A549 (cell line): Measurements from ENCODE around the gene LAMB1. TPM values are rescaled to one million over a fixed set of nuclear protein-coding genes. Genes with fewer than 3 reads are reported as not detected.

Source experiments
- ATAC-seq, 2 experiments: fragments of 200-7000 bp in 1 of 2; fragments of >200 bp in 1 of 2; cut with Nextera tagmentation in 1 of 2; cut with Tn5 transposase in 1 of 2; 3 replicates each; pipeline versions ENCODE4 v1.8.0 to v1.9.1; 2018 to 2020; ENCODE audit warnings: mild to moderate bottlenecking in 1 of 2, moderate library complexity in 1 of 2
- CTCF ChIA-PET: fragments of 300-600 bp; sonication (Branson Sonifier 250); formaldehyde crosslinking; extraction: SDS; loops from one replicate; lab custom pipeline; 2021; ENCODE audit warnings: antibody characterized with exemption, inconsistent platforms; lab: Yijun Ruan, JAX
- POLR2A ChIA-PET: fragments of 350-600 bp; formaldehyde crosslinking; extraction: SDS; loops from one replicate; lab custom pipeline; 2021; ENCODE audit warnings: antibody characterized with exemption, inconsistent platforms; lab: Yijun Ruan, JAX
- DNase-seq, 2 experiments: peaks; one replicate each; pipeline versions ENCODE4 v3.0.0 to v3.0.0-alpha.2; 2011 to 2016; ENCODE audit warnings: low read depth in 1 of 2, low spot score in 1 of 2
- FAIRE-seq: peaks from 2 replicates; lab custom pipeline; 2011; peaks lifted over from hg19 to GRCh38; lab: Jason Lieb, UNC
- H3K27ac ChIP-seq, 2 experiments: fragments of >200 bp; sonication (Bioruptor Twin); formaldehyde crosslinking; 3 replicates each; pipeline ENCODE4 v1.5.1; 2016 to 2017
- H3K4me1 ChIP-seq: fragments of >200 bp; sonication (Bioruptor Twin); formaldehyde crosslinking; 3 replicates; pipeline ENCODE4 v1.6.1; 2016
- H3K4me2 ChIP-seq: fragments of >200 bp; sonication (Bioruptor Twin); formaldehyde crosslinking; 3 replicates; pipeline ENCODE4 v1.6.1; 2016
- H3K4me3 ChIP-seq: fragments of >200 bp; sonication (Bioruptor Twin); formaldehyde crosslinking; 3 replicates; pipeline ENCODE4 v1.5.1; 2016
- H3K9me3 ChIP-seq: fragments of >200 bp; sonication (Bioruptor Twin); formaldehyde crosslinking; 3 replicates; pipeline ENCODE4 v1.6.1; 2016
- BHLHE40 ChIP-seq: IDR thresholded peaks from 2 replicates; pipeline ENCODE4 v1.6.1; 2012; ENCODE audit warnings: low read depth, low read length, inconsistent platforms
- CBX2 ChIP-seq: fragments of 200-600 bp; sonication (generic); IDR thresholded peaks from 2 replicates; pipeline ENCODE4 v1.6.1; 2016; ENCODE audit warnings: low read depth, mild to moderate bottlenecking, borderline replicate concordance
- CBX8 ChIP-seq: fragments of 200-600 bp; sonication (generic); IDR thresholded peaks from 2 replicates; pipeline ENCODE4 v1.6.1; 2016
- CEBPB ChIP-seq, 2 experiments: fragments of >200 bp in 1 of 2; sonication (Bioruptor Twin) in 1 of 2; formaldehyde crosslinking in 1 of 2; IDR thresholded peaks; 2 replicates each; pipeline ENCODE4 v1.6.1; 2012 to 2016
- CHD4 ChIP-seq: fragments of 200-600 bp; sonication (generic); IDR thresholded peaks from 2 replicates; pipeline ENCODE4 v1.6.1; 2016; ENCODE audit warnings: antibody characterized with exemption, mild to moderate bottlenecking, borderline replicate concordance
- EHMT2 ChIP-seq: fragments of 200-600 bp; sonication (generic); IDR thresholded peaks from 2 replicates; pipeline ENCODE4 v1.6.1; 2016; ENCODE audit warnings: antibody characterized with exemption, low read depth, mild to moderate bottlenecking, moderate library complexity
- EP300 ChIP-seq, 2 experiments: fragments of >200 bp; sonication (Bioruptor Twin); formaldehyde crosslinking; IDR thresholded peaks; 2 replicates in 1 of 2; 3 replicates in 1 of 2; pipeline ENCODE4 v1.6.1; 2016 to 2017
- ESRRA ChIP-seq: fragments of 150-350 bp; IDR thresholded peaks from 2 replicates; pipeline ENCODE4 v1.6.1; 2014; ENCODE audit warnings: mild to moderate bottlenecking, low read length, borderline replicate concordance
- FOSB ChIP-seq: fragments of 250-450 bp; sonication (Bioruptor Pico); IDR thresholded peaks from 2 replicates; pipeline ENCODE4 v1.5.0; 2020; ENCODE audit warnings: mild to moderate bottlenecking, moderate library complexity
- GATA3 ChIP-seq: IDR thresholded peaks from 2 replicates; pipeline ENCODE4 v1.6.1; 2012; ENCODE audit warnings: borderline replicate concordance
- HES2 ChIP-seq: fragments of >200 bp; sonication (Bioruptor Twin); formaldehyde crosslinking; IDR thresholded peaks from 2 replicates; pipeline ENCODE4 v1.6.1; 2016
- HOXB13 ChIP-seq: fragments of 250-450 bp; sonication (Bioruptor Pico); IDR thresholded peaks from 2 replicates; pipeline ENCODE4 v1.5.0; 2020; ENCODE audit warnings: low read depth, mild to moderate bottlenecking, moderate library complexity
- HOXB5 ChIP-seq: fragments of 250-450 bp; sonication (Bioruptor Pico); IDR thresholded peaks from 2 replicates; pipeline ENCODE4 v1.5.0; 2020; ENCODE audit warnings: mild to moderate bottlenecking, moderate library complexity
- JUN ChIP-seq, 2 experiments: fragments of >200 bp; sonication (Bioruptor Twin); formaldehyde crosslinking; IDR thresholded peaks; 2 replicates in 1 of 2; 3 replicates in 1 of 2; pipeline ENCODE4 v1.6.1; 2016 to 2017
- JUNB ChIP-seq: fragments of >200 bp; sonication (Bioruptor Twin); formaldehyde crosslinking; IDR thresholded peaks from 2 replicates; pipeline ENCODE4 v1.6.1; 2016
- KDM1A ChIP-seq: fragments of 200-600 bp; sonication (generic); IDR thresholded peaks from 2 replicates; pipeline ENCODE4 v1.6.1; 2016; ENCODE audit warnings: low read depth, mild to moderate bottlenecking
- KDM5A ChIP-seq: fragments of 200-600 bp; sonication (generic); IDR thresholded peaks from 2 replicates; pipeline ENCODE4 v1.6.1; 2016; ENCODE audit warnings: antibody characterized with exemption, mild to moderate bottlenecking
- MAFK ChIP-seq: fragments of 450-650 bp; IDR thresholded peaks from 2 replicates; pipeline ENCODE4 v1.6.1; 2014; ENCODE audit not compliant: partially characterized antibody
- MAZ ChIP-seq: fragments of 150-350 bp; IDR thresholded peaks from 2 replicates; pipeline ENCODE4 v1.6.1; 2014; ENCODE audit warnings: antibody characterized with exemption, low read depth, low read length, borderline replicate concordance
- MYC ChIP-seq: IDR thresholded peaks from 2 replicates; pipeline ENCODE4 v1.6.1; 2012; ENCODE audit warnings: mild to moderate bottlenecking, inconsistent platforms, low read length, improper control_type of control experiment, borderline replicate concordance
- NFE2L2 ChIP-seq: fragments of 150-350 bp; conservative IDR thresholded peaks from 2 replicates; pipeline ENCODE4 v1.6.1; 2014; ENCODE audit warnings: low read length
- NR3C1 ChIP-seq: fragments of >200 bp; sonication (Bioruptor Twin); formaldehyde crosslinking; IDR thresholded peaks from 3 replicates; pipeline ENCODE4 v1.6.1; 2017
- PBX3 ChIP-seq: IDR thresholded peaks from 2 replicates; pipeline ENCODE4 v1.6.1; 2012
- PHF8 ChIP-seq: fragments of 200-600 bp; sonication (generic); IDR thresholded peaks from 2 replicates; pipeline ENCODE4 v1.6.1; 2016; ENCODE audit warnings: low read depth, mild to moderate bottlenecking, antibody characterized with exemption, moderate library complexity, borderline replicate concordance
- RCOR1 ChIP-seq: fragments of 150-350 bp; IDR thresholded peaks from 2 replicates; pipeline ENCODE4 v1.6.1; 2014; ENCODE audit warnings: antibody characterized with exemption, low read length, low read depth
- RFX5 ChIP-seq: fragments of 450-650 bp; IDR thresholded peaks from 2 replicates; pipeline ENCODE4 v1.7.1; 2014; ENCODE audit warnings: antibody characterized with exemption, mild to moderate bottlenecking, moderate library complexity
- RNF2 ChIP-seq: fragments of 200-600 bp; sonication (generic); IDR thresholded peaks from 2 replicates; pipeline ENCODE4 v1.6.1; 2016; ENCODE audit warnings: low read depth, mild to moderate bottlenecking, antibody characterized with exemption, moderate library complexity, borderline replicate concordance
- SMC3 ChIP-seq: fragments of >200 bp; sonication (Bioruptor Twin); formaldehyde crosslinking; IDR thresholded peaks from 3 replicates; pipeline ENCODE4 v1.6.1; 2018; ENCODE audit warnings: inconsistent platforms
- TFCP2L1 ChIP-seq: fragments of 250-450 bp; sonication (Bioruptor Pico); IDR thresholded peaks from 2 replicates; pipeline ENCODE4 v1.5.0; 2021; ENCODE audit warnings: mild to moderate bottlenecking
- ZFP36 ChIP-seq: fragments of 450-650 bp; IDR thresholded peaks from 2 replicates; pipeline ENCODE4 v1.6.1; 2014; ENCODE audit warnings: borderline replicate concordance; ENCODE audit not compliant: partially characterized antibody
- WGBS: methylation state at CpG from one replicate; pipeline ENCODE4 v1.1.6; 2017; ENCODE audit errors: missing lambda C conversion rate; 5-methylcytosine and 5-hydroxymethylcytosine counted together
- polyA plus RNA-seq, 4 experiments: library from polyadenylated mRNA; depleted of rRNA in 3 of 4; stranded (reverse); fragments of >200 nt; fragmentation: RNase III in 1 of 4; extraction: RNeasy Plus Mini Kit Qiagen cat#74134 plus additional on column Dnase treatment in 1 of 4; gene quantifications; 2 replicates in 3 of 4; 3 replicates in 1 of 4; pipeline ENCODE4 v1.2.3, GENCODE V29; 2011 to 2017
- TF ChIP-seq, protein P1 (sequence below): IDR thresholded peaks from 2 replicates; pipeline ENCODE4 v1.6.1; 2012
- TF ChIP-seq, protein P2 (sequence below): fragments of 150-350 bp; IDR thresholded peaks from 2 replicates; pipeline ENCODE4 v1.6.1; 2014; ENCODE audit warnings: low read depth, mild to moderate bottlenecking, low read length

The LAMB1 gene
- polyA plus RNA-seq, 2 of the 4 experiments (the other 2 are of a cell fraction) = 142 to 162 TPM

GRCh38 chr7:107967420-107967819 lies 35.5 kb downstream of the LAMB1 start:
- Histone ChIP-seq H3K4me3 (no peak overlapping the region), H3K9me3 (no peaks in the 10 kb centered on the region), H3K4me2 (peak overlapping the region; percentile 47), H3K4me1 (peaks cover 23% of the 10 kb centered on the region), H3K27ac (peak overlapping the region in 1 of 2 experiments; percentile 8; a peak in 1 of 6 replicates)
- TF ChIP-seq, protein P1, sequence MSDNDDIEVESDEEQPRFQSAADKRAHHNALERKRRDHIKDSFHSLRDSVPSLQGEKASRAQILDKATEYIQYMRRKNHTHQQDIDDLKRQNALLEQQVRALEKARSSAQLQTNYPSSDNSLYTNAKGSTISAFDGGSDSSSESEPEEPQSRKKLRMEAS = no peak
- TF ChIP-seq EHMT2 (no peak), RFX5 (no peak), GATA3 (no peak), MYC (no peak), NFE2L2 (no peak), RNF2 (no peak), MAZ (no peak), PBX3 (no peak), RCOR1 (no peak), HOXB13 (CRISPR knock-in tag) (no peak), PHF8 (no peak), HOXB5 (CRISPR knock-in tag) (no peak), JUN (IDR thresholded peaks at IDR 0.05) (no peak), EP300 (IDR thresholded peaks at IDR 0.05) (no peak), MAFK (no peak), TFCP2L1 (CRISPR knock-in tag) (no peak), HES2 (no peak)
- TF ChIP-seq, protein P2, sequence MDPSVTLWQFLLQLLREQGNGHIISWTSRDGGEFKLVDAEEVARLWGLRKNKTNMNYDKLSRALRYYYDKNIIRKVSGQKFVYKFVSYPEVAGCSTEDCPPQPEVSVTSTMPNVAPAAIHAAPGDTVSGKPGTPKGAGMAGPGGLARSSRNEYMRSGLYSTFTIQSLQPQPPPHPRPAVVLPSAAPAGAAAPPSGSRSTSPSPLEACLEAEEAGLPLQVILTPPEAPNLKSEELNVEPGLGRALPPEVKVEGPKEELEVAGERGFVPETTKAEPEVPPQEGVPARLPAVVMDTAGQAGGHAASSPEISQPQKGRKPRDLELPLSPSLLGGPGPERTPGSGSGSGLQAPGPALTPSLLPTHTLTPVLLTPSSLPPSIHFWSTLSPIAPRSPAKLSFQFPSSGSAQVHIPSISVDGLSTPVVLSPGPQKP = no peak
- FAIRE-seq (no peak), ATAC-seq (peak in 1 of 2 experiments; percentile 61; a peak in 3 of 6 replicates), DNase-seq (no peak)
- 39% methylated on average over 4 of the region's 4 CpGs for whole genome bisulfite sequencing
- CTCF ChIA-PET = interaction anchor here (0.7 to 1.5 kb wide), 2 partner anchors 9 to 12 kb away, joined by 3 to 4 read pairs; no protein-coding TSS in a partner anchor
- POLR2A ChIA-PET = no interaction called here

GRCh38 chr7:107966711-107967110 lies 36.2 kb downstream of the LAMB1 start:
- Histone ChIP-seq H3K4me3 (no peak overlapping the region), H3K27ac (peak overlapping the region in 1 of 2 experiments; percentile 4; a peak in 1 of 6 replicates)
- 68% methylated on average over 4 of the region's 4 CpGs for WGBS
- CTCF ChIA-PET = interaction anchor here (0.7 to 1.9 kb wide), 5 partner anchors 9 to 16 kb away, joined by 3 to 8 read pairs (median 4); no protein-coding TSS in a partner anchor
- TF ChIP-seq BHLHE40 (no peak), JUNB (no peak), ZFP36 (no peak), KDM5A (no peak), CHD4 (no peak), CEBPB (IDR thresholded peaks at IDR 0.05) (no peak), JUN (IDR thresholded peaks at IDR 0.05) (no peak), SMC3 (no peak), KDM1A (no peak), FOSB (CRISPR knock-in tag) (no peak), MYC (no peak), HOXB5 (CRISPR knock-in tag) (no peak), NR3C1 (no peak), RCOR1 (no peak), MAFK (no peak), ESRRA (no peak), CBX8 (no peak), CBX2 (no peak)
- TF ChIP-seq, all 56 proteins: peak for 0
- DNase-seq (peak in 1 of 2 experiments; percentile 56), ATAC-seq (peak; percentile 65 to 77), FAIRE-seq (no peak)
- H3K4me2 ChIP-seq = peak overlapping the region; percentile 47
- POLR2A ChIA-PET = interaction anchor here (1.0 kb wide), 1 partner anchor 49 kb away, joined by 9 read pairs; no protein-coding TSS in a partner anchor
- H3K9me3 ChIP-seq = no peaks in the 10 kb centered on the region
- peaks cover 23% of the 10 kb centered on the region for H3K4me1 ChIP-seq
